NOMO-1 treated with DMSO at 0.1 percent for 48 hours (cell line): ENCODE measurements around the gene CADPS2.
"Not testable (repeated sequence)": the region's sequence is repeated elsewhere in the genome, so short reads cannot be mapped to it uniquely, and the experiment has no call there.

Experiments used
- DNase-seq: peaks from one replicate; lab custom pipeline; 2025; ENCODE audit not compliant: unreplicated experiment; lab: John Stamatoyannopoulos, UW

Gene CADPS2

GRCh38 chr7:122302761-122303530 lies 583.3 kb downstream of the CADPS2 start:
- no peak for DNase-seq

DNA sequence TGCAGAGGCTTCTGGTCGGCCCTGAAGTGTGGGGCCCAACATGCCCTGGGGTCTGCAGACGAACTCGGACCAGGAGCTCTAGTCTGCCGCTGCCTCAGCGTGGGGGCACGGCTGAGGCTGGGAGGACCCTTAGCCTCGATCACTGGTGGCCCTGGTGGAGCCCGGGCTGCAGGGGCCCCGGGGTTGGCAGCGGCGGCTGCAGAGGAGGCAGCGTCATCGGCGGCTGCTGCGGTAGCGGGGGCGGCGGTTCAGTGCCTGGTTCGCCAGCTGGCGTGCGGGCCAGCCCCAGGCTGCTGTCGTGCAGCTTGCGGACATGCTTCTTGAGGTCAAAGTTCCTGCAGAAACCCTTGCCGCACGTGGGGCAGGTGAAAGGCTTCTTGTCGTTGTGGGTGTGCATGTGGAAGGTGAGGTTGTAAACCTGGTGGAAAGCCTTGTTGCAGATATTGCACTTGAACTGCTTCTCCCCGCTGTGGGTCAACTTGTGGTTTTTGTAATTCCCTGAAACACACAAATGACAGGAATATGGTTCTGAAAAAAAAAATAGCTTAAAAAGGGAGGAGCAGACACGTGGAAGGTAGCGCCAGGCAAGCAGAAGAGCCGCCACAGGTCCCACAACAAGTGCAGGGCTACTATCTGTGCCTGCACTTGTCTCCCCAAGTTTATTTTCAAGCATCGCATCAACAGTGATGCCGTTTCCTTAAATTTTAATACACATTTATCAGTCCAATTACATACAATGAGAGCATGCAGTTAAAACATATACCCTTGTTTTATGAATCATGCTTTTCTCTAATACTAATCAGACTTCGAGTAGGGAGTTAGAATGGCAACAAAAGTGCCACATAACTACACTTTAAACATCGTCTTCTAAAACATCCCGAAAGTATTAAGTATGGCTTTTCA lies 584.2 kb downstream of the CADPS2 start:
- DNase-seq, result no peak

DNA sequence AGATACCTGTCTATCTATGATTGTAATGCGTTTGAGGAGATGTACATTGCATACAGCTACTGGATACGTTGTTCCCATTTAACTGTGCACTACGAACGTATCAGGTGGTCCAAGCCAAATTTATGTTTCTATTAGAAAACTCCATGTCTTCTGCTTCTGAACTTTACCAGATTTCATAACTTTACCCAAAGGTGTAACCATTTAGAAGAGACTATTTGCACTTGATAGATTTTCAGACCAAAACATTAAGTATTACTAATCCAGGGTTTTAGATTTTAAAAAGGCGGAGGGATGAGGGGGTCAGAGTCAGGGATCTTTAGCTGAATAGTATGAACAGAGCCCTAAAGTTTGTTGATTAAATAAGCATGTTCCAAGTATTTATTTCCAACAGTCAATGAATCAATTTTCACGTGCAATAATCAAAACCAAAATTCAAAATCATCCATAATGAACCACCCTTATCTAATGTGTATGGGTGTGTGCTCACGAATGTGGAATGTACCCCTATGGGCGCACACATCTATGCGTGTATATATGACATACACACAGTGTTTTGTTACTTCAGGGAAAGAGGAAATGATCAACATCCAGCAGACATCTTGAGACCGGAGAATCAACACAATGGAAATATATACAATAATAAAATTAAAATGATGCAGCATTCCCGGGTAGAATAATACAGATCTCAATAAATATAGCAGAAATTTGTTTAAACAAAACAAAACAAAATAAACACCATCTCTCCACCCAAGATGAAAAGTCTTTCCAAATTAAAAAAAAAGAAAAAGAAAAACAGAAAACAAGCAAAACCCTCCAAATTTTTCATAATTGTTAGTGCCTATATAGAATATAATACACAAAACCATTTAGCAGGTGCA lies 585.1 kb downstream of the CADPS2 start:
- no peak for DNase-seq

DNA sequence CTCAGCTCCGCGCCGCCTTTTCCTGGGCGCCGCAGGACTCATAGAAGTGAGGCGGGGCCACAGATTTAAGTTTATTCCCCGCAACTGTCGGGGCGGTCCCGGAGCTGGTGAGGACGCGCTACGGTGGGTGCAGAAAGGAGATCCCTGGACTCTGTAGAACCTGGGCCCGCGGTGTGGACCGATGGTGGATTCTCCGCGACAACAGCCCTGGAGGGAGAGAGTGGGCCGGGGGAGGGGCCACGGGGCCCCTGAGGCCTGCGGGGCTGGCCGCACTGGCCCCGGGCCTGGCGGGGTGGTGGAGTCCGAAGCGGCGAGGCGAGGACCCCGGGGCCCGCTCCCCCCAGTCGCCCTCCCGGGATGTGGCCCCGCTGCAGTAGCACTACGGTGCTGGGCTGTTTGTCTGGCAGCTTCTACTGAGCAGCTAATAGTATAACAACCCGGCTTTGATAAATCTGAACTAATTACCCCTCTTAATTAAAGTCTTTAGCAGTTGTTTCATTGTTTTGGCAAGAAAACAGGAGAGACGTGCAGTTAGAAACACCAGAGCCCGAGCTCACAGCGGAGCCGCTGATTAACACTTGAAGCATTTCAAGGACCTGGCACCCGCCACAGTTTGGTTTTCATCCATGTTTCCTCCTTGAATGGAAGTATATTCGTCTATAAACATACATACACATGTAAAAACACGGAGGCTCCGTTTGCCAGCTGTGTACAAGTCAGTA lies 585.9 kb downstream of the CADPS2 start:
- DNase-seq, result no peak

GRCh38 chr7:122299624-122300210 lies 586.5 kb downstream of the CADPS2 start:
- DNase-seq, result no peak

DNA sequence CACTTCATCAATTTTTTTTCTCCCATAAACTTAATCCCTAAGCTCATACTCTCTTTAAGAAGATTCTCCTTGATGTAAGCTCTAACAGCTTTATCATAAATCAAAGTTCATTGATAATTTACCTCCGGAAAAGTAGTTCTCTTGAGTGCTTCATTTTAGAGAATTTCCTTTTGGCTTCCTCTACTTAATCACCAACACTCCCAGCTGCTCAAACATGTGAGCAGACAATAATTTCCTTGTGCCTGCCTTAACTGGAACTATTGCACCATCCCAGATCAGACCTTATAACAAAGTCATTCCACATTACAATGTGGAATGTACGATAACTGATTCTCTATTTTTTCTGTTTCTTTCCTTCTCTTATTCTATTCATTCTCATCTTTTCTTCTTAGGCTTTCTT lies 587.6 kb downstream of the CADPS2 start:
- no peak for DNase-seq

DNA sequence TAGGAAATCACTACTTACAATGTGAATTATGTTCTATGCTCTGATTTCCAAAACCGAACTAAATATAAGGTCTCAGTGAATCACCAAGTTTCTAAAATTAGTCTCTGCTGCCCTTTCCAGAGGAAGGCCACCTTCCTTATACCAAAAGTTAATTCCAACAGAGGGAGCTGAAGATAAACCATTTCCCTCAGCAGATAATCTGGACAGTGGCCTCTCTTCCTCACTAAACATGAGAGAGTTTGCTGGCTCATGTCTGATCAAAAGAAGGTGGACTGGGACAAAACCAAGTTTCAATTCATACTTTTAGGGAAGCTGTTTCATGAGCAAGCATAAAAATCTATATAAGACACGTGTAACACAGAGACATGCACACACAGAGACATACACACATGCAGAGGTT lies 588.1 kb downstream of the CADPS2 start:
- DNase-seq, result no peak

GRCh38 chr7:122291189-122291588 lies 595.1 kb downstream of the CADPS2 start:
- no peak for DNase-seq

DNA sequence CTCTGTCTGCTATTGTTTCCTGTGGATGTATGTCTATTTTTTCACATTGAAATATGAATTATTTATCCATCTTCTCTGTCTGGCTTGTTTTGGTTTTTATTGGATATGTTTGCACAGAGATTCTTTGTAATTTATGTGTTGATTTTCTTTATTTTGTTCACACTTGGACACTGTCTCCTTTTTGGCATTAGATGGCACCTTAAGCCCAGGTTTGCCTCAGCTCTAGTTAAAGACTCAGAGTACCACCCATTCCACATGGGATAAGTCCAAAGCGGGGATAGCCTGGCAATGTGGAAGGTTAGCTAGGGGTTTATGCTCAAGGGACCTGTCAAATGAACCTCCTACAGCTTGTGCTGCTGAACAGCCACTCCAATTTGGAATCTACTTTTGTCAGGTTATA lies 595.8 kb downstream of the CADPS2 start:
- no peak for DNase-seq

GRCh38 chr7:122289426-122289825 lies 596.8 kb downstream of the CADPS2 start:
- no peak for DNase-seq

DNA sequence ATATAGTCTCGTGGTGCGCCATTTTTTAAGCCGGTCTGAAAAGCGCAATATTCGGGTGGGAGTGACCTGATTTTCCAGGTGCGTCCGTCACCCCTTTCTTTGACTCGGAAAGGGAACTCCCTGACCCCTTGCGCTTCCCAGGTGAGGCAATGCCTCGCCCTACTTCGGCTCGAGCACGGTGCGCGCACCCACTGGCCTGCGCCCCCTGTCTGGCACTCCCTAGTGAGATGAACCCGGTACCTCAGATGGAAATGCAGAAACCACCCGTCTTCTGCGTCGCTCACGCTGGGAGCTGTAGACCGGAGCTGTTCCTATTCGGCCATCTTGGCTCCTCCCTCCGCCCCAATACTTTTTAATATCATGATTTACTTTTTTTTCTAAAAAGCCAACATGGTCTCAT lies 601.7 kb downstream of the CADPS2 start:
- not testable (repeated sequence) for DNase-seq

GRCh38 chr7:122273117-122273516 lies 613.1 kb downstream of the CADPS2 start:
- no peak for DNase-seq

DNA sequence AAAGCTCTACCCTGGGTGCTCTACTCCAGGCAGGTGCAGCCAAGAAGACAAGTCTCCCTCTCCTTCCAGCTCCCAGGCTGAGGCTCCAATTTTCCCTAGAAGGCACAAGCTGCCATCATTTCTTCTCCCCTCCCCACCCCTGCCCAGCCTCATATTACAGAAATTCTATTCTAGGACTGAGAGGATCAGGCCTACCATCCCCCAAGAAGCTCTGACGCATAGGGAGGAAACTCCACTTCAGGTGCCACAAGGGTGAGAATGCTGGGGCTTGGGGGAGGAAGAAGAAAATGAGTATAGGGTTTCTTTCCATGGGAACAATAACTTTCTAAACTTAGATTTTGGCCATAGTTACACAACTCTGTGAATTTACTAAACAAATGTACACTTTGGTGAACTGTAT lies 617.0 kb downstream of the CADPS2 start:
- no peak for DNase-seq
